Colonic mucosa (tissue), 4 donors: ENCODE results near the gene AUH. TPM values are rescaled to one million over a fixed set of nuclear protein-coding genes. Genes with fewer than 3 reads are reported as not detected.

Experiments
- DNase-seq: peaks from one replicate; pipeline ENCODE4 v3.0.0-alpha.2; 2020
- H3K27ac ChIP-seq: fragments of 200-600 bp; one replicate; pipeline ENCODE4 v1.8.0; 2021
- H3K27me3 ChIP-seq: fragments of 200-600 bp; one replicate; pipeline ENCODE4 v1.8.0; 2021
- H3K36me3 ChIP-seq: fragments of 200-600 bp; one replicate; pipeline ENCODE4 v1.8.0; 2021
- H3K4me1 ChIP-seq: fragments of 200-600 bp; one replicate; pipeline ENCODE4 v1.8.0; 2021; ENCODE audit warnings: mild to moderate bottlenecking
- H3K4me3 ChIP-seq: fragments of 200-600 bp; one replicate; pipeline ENCODE4 v1.8.0; 2021
- H3K9ac ChIP-seq, 2 donors: one replicate each; pipeline ENCODE4 v1.7.0; 2013; ENCODE audit warnings: control low read depth in 2 of 2, low read depth in 2 of 2, low read length in 2 of 2
- H3K9me3 ChIP-seq: fragments of 200-600 bp; one replicate; pipeline ENCODE4 v1.8.0; 2021
- intact Hi-C: fragments of 100-400 bp; cut with DNase I; formaldehyde crosslinking; loops from one replicate; pipeline ENCODE4 v1.14.1; 2022
- total RNA-seq, 2 donors: library from RNA; stranded (reverse); fragmentation: NEBNext Ultra II Directional in 1 of 2; extraction: Animal tissue kit (Norgen Biotek cat#: 25700) in 1 of 2; gene quantifications; one replicate each; pipeline ENCODE4 v1.2.1, GENCODE V29; 2021
- TF ChIP-seq, protein P1 (sequence below): fragments of 200-600 bp; IDR thresholded peaks from one replicate; pipeline ENCODE4 v1.8.0; 2022; ENCODE audit warnings: antibody characterized with exemption, mild to moderate bottlenecking
- donor health status: healthy.
- donor health status: DM: no; HTN: no; CAD: no.
- donor health status: DM: no; HTN: no; CAD: no.

Gene AUH
- total RNA-seq, 2 donors from 2014 or later, result 21.5 to 47.6 TPM

GRCh38 chr9:91312717-91313325 lies 48.9 kb downstream of the AUH start:
- no peak overlapping the region for H3K27ac ChIP-seq
- no peak overlapping the region for H3K9ac ChIP-seq

DNA sequence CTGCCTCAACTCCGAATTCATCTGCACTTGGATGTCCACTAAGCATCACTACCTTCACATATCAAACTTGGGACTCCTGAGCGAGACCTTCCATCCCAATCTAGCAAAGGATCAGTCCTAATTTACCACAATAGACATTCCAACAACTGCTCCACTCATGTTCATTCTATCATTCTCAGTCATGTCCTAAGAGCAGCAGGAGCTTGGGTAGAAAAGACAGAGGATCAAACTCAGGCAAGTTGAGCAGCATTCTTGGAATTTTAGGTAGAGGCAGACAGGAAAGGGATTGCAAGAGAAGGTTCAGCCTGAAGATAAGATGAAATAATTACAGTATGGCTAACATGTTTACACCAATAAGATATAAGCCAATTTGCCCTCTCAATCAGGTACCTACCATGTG lies 51.7 kb downstream of the AUH start:
- H3K9ac ChIP-seq, result no peak overlapping the region

More at GRCh38 chr9:91312717-91313325, 48.9 kb downstream of the AUH start:
- Histone ChIP-seq H3K4me1 (no peaks in the 10 kb centered on the region), H3K9me3 (no peaks in the 10 kb centered on the region), H3K27me3 (no peaks in the 10 kb centered on the region), H3K4me3 (no peak overlapping the region), H3K36me3 (no peaks in the 10 kb centered on the region)
- DNase-seq, result no peak
- TF ChIP-seq, protein P1, sequence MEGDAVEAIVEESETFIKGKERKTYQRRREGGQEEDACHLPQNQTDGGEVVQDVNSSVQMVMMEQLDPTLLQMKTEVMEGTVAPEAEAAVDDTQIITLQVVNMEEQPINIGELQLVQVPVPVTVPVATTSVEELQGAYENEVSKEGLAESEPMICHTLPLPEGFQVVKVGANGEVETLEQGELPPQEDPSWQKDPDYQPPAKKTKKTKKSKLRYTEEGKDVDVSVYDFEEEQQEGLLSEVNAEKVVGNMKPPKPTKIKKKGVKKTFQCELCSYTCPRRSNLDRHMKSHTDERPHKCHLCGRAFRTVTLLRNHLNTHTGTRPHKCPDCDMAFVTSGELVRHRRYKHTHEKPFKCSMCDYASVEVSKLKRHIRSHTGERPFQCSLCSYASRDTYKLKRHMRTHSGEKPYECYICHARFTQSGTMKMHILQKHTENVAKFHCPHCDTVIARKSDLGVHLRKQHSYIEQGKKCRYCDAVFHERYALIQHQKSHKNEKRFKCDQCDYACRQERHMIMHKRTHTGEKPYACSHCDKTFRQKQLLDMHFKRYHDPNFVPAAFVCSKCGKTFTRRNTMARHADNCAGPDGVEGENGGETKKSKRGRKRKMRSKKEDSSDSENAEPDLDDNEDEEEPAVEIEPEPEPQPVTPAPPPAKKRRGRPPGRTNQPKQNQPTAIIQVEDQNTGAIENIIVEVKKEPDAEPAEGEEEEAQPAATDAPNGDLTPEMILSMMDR, result no peak
- intact Hi-C loops, result no loop called here

GRCh38 chr9:91308191-91308590 lies 53.5 kb downstream of the AUH start:
- intact Hi-C loops, result no loop called here
- TF ChIP-seq, protein P1, result no peak
- Histone ChIP-seq H3K27me3 (no peaks in the 10 kb centered on the region), H3K4me1 (no peaks in the 10 kb centered on the region), H3K27ac (no peak overlapping the region), H3K4me3 (no peak overlapping the region), H3K9me3 (no peaks in the 10 kb centered on the region), H3K36me3 (no peaks in the 10 kb centered on the region), H3K9ac (no peak overlapping the region)
- DNase-seq, result no peak

More for the DNA sequence above, 51.7 kb downstream of the AUH start:
- intact Hi-C loops, result no loop called here
- TF ChIP-seq, protein P1, result no peak
- no peak for DNase-seq
- H3K4me3 ChIP-seq, result no peak overlapping the region
- H3K36me3 ChIP-seq, result no peaks in the 10 kb centered on the region
- H3K27me3 ChIP-seq, result no peaks in the 10 kb centered on the region
- H3K9me3 ChIP-seq, result no peaks in the 10 kb centered on the region
- no peaks in the 10 kb centered on the region for H3K4me1 ChIP-seq
- no peak overlapping the region for H3K27ac ChIP-seq

GRCh38 chr9:91307279-91307678 lies 54.4 kb downstream of the AUH start:
- no peaks in the 10 kb centered on the region for H3K36me3 ChIP-seq
- no peak overlapping the region for H3K4me3 ChIP-seq
- DNase-seq, result no peak
- H3K27ac ChIP-seq, result no peak overlapping the region
- H3K9ac ChIP-seq, result no peak overlapping the region
- H3K27me3 ChIP-seq, result no peaks in the 10 kb centered on the region
- intact Hi-C loops, result no loop called here
- TF ChIP-seq, protein P1, result no peak
- no peaks in the 10 kb centered on the region for H3K4me1 ChIP-seq
- H3K9me3 ChIP-seq, result no peaks in the 10 kb centered on the region

GRCh38 chr9:91306296-91306630 lies 55.5 kb downstream of the AUH start:
- no peak overlapping the region for H3K27ac ChIP-seq
- H3K27me3 ChIP-seq, result no peaks in the 10 kb centered on the region
- no peaks in the 10 kb centered on the region for H3K36me3 ChIP-seq
- no peak overlapping the region for H3K4me3 ChIP-seq
- no peaks in the 10 kb centered on the region for H3K4me1 ChIP-seq
- TF ChIP-seq, protein P1, result no peak
- no peaks in the 10 kb centered on the region for H3K9me3 ChIP-seq
- no peak overlapping the region for H3K9ac ChIP-seq
- no peak for DNase-seq
- intact Hi-C loops, result no loop called here
